CD8-positive, alpha-beta memory T cell (primary cell): ENCODE results near the gene CCL7. TPM values are rescaled to one million over a fixed set of nuclear protein-coding genes. Genes with fewer than 3 reads are reported as not detected.

Experiments used
- CTCF ChIA-PET: fragments of 350-600 bp; sonication (Branson Sonifier 250); formaldehyde crosslinking; loops from one replicate; lab custom pipeline; 2021; ENCODE audit warnings: antibody characterized with exemption; lab: Charles Lee
- POLR2A ChIA-PET: fragments of 350-600 bp; sonication (Branson Sonifier 250); formaldehyde crosslinking; loops from one replicate; lab custom pipeline; 2021; ENCODE audit warnings: antibody characterized with exemption; lab: Charles Lee
- DNase-seq, 5 donors: peaks; one replicate each; pipeline versions ENCODE4 v3.0.0 to v3.0.0-alpha.2; 2020 to 2022; ENCODE audit warnings: mixed read lengths in 1 of 5
- H3K27ac ChIP-seq: one replicate; pipeline ENCODE4 v1.7.0; 2013; ENCODE audit warnings: low read depth, mild to moderate bottlenecking, low read length, moderate library complexity
- H3K27me3 ChIP-seq: 2 replicates; pipeline ENCODE4 v1.7.0; 2013; ENCODE audit warnings: low read length, mild to moderate bottlenecking; ENCODE audit not compliant: insufficient read depth, poor library complexity, severe bottlenecking
- H3K36me3 ChIP-seq: 2 replicates; pipeline ENCODE4 v1.7.0; 2013; ENCODE audit warnings: mild to moderate bottlenecking, low read length, moderate library complexity; ENCODE audit not compliant: insufficient read depth
- H3K4me1 ChIP-seq: 2 replicates; pipeline ENCODE4 v1.7.0; 2013; ENCODE audit warnings: mild to moderate bottlenecking, low read length, moderate library complexity; ENCODE audit not compliant: insufficient read depth
- H3K4me3 ChIP-seq: 2 replicates; pipeline ENCODE4 v1.7.0; 2013; ENCODE audit warnings: mild to moderate bottlenecking, low read length
- H3K9me3 ChIP-seq: 2 replicates; pipeline ENCODE4 v1.7.0; 2013; ENCODE audit warnings: mild to moderate bottlenecking, low read length
- H3K27ac Mint-ChIP-seq, 8 donors: one replicate each; pipeline ENCODE4 v1.8.0; 2020 to 2021; ENCODE audit warnings: mixed read lengths in 8 of 8, mild to moderate bottlenecking in 6 of 8, inconsistent platforms in 3 of 8, moderate library complexity in 3 of 8
- H3K27me3 Mint-ChIP-seq, 2 donors: one replicate each; pipeline ENCODE4 v1.8.0; 2020 to 2021; ENCODE audit warnings: mixed read lengths in 2 of 2, mild to moderate bottlenecking in 1 of 2, moderate library complexity in 1 of 2
- H3K36me3 Mint-ChIP-seq, 3 donors: one replicate each; pipeline ENCODE4 v1.8.0; 2020 to 2021; ENCODE audit warnings: mixed read lengths in 3 of 3, inconsistent platforms in 1 of 3, mild to moderate bottlenecking in 1 of 3
- H3K4me1 Mint-ChIP-seq, 3 donors: one replicate each; pipeline ENCODE4 v1.8.0; 2020 to 2021; ENCODE audit warnings: mixed read lengths in 3 of 3, inconsistent platforms in 1 of 3, mild to moderate bottlenecking in 1 of 3
- H3K4me3 Mint-ChIP-seq, 7 donors: one replicate each; pipeline ENCODE4 v1.8.0; 2020 to 2021; ENCODE audit warnings: mixed read lengths in 7 of 7, mild to moderate bottlenecking in 6 of 7, moderate library complexity in 4 of 7, inconsistent platforms in 2 of 7
- H3K9me3 Mint-ChIP-seq, 5 donors: one replicate each; pipeline ENCODE4 v1.8.0; 2020 to 2022; ENCODE audit warnings: mixed read lengths in 5 of 5, mild to moderate bottlenecking in 3 of 5, moderate library complexity in 2 of 5, inconsistent platforms in 1 of 5
- polyA plus RNA-seq: library from polyadenylated mRNA; unstranded; fragments of 300-500 nt; fragmentation: Illumina TruSeq; gene quantifications from one replicate; pipeline ENCODE4 v1.2.3, GENCODE V29; 2021
- total RNA-seq, 2 experiments: library from RNA; stranded (reverse); gene quantifications; one replicate each; pipeline ENCODE4 v1.2.3, GENCODE V29; 2021

The CCL7 gene
- total and polyA plus RNA-seq, 3 experiments from 2014 or later: not detected

- H3K4me3 ChIP-seq: no peak overlapping the region
- ChIA-PET POLR2A (no interaction called here), CTCF (no interaction called here)
- Mint-ChIP-seq H3K4me1 (no peaks in the 10 kb centered on the region), H3K27me3 (peaks cover 27 to 42% of the 10 kb centered on the region in 2 donors), H3K9me3 (peaks cover 0 to 5% (median 2%) of the 10 kb centered on the region in 5 donors), H3K27ac (no peak overlapping the region), H3K4me3 (no peak overlapping the region), H3K36me3 (no peaks in the 10 kb centered on the region)
- no peak for DNase-seq
- peaks cover 3% of the 10 kb centered on the region for H3K27me3 ChIP-seq
- H3K9me3 ChIP-seq: no peaks in the 10 kb centered on the region
- H3K4me1 ChIP-seq: no peaks in the 10 kb centered on the region
- H3K27ac ChIP-seq: no peak overlapping the region
- H3K36me3 ChIP-seq: no peaks in the 10 kb centered on the region
These were observed 32.0 kb downstream of the CCL7 start for GRCh38 chr17:34301986-34302385.

GRCh38 chr17:34302636-34303035 is 32.6 kb downstream of the CCL7 start:
- H3K4me3 ChIP-seq: no peak overlapping the region
- Mint-ChIP-seq H3K9me3 (peaks cover 0 to 5% (median 2%) of the 10 kb centered on the region in 5 donors), H3K27ac (no peak overlapping the region), H3K27me3 (peaks cover 27 to 46% of the 10 kb centered on the region in 2 donors), H3K36me3 (no peaks in the 10 kb centered on the region), H3K4me1 (no peaks in the 10 kb centered on the region), H3K4me3 (no peak overlapping the region)
- H3K4me1 ChIP-seq: no peaks in the 10 kb centered on the region
- H3K27ac ChIP-seq: no peak overlapping the region
- no peaks in the 10 kb centered on the region for H3K36me3 ChIP-seq
- no peaks in the 10 kb centered on the region for H3K9me3 ChIP-seq
- ChIA-PET POLR2A (no interaction called here), CTCF (no interaction called here)
- no peak for DNase-seq
- H3K27me3 ChIP-seq: peaks cover 3% of the 10 kb centered on the region

- no peak for DNase-seq
- CTCF ChIA-PET: no interaction called here
These were observed 33.6 kb downstream of the CCL7 start for GRCh38 chr17:34303606-34304005.

GRCh38 chr17:34305061-34305460 is 35.0 kb downstream of the CCL7 start:
- DNase-seq: no peak
- Histone ChIP-seq H3K9me3 (no peaks in the 10 kb centered on the region), H3K27ac (no peak overlapping the region), H3K27me3 (peaks cover 3% of the 10 kb centered on the region), H3K4me3 (no peak overlapping the region), H3K36me3 (no peaks in the 10 kb centered on the region), H3K4me1 (no peaks in the 10 kb centered on the region)
- Mint-ChIP-seq H3K36me3 (no peaks in the 10 kb centered on the region), H3K4me1 (no peaks in the 10 kb centered on the region), H3K27me3 (peaks cover 12 to 32% of the 10 kb centered on the region in 2 donors), H3K27ac (no peak overlapping the region), H3K4me3 (no peak overlapping the region), H3K9me3 (peaks cover 0 to 2% (median 0%) of the 10 kb centered on the region in 5 donors)
- POLR2A ChIA-PET: no interaction called here
- CTCF ChIA-PET: no interaction called here

More at GRCh38 chr17:34303606-34304005, 33.6 kb downstream of the CCL7 start:
- Histone ChIP-seq H3K36me3 (no peaks in the 10 kb centered on the region), H3K4me3 (no peak overlapping the region), H3K4me1 (no peaks in the 10 kb centered on the region), H3K27me3 (peaks cover 3% of the 10 kb centered on the region), H3K9me3 (no peaks in the 10 kb centered on the region), H3K27ac (no peak overlapping the region)
- Mint-ChIP-seq H3K4me3 (no peak overlapping the region), H3K27ac (no peak overlapping the region), H3K36me3 (no peaks in the 10 kb centered on the region), H3K4me1 (no peaks in the 10 kb centered on the region), H3K9me3 (peaks cover 0 to 2% (median 0%) of the 10 kb centered on the region in 5 donors), H3K27me3 (peaks cover 23 to 47% of the 10 kb centered on the region in 2 donors)
- POLR2A ChIA-PET: no interaction called here

GRCh38 chr17:34305606-34306005 is 35.6 kb downstream of the CCL7 start:
- no peaks in the 10 kb centered on the region for H3K36me3 Mint-ChIP-seq
- CTCF ChIA-PET: no interaction called here
- no peak overlapping the region for H3K4me3 Mint-ChIP-seq
- DNase-seq: no peak
- Histone ChIP-seq H3K36me3 (no peaks in the 10 kb centered on the region), H3K27me3 (peaks cover 3% of the 10 kb centered on the region), H3K27ac (no peak overlapping the region), H3K4me1 (no peaks in the 10 kb centered on the region), H3K4me3 (no peak overlapping the region), H3K9me3 (no peaks in the 10 kb centered on the region)
- H3K27me3 Mint-ChIP-seq: peaks cover 10 to 30% of the 10 kb centered on the region in 2 donors
- POLR2A ChIA-PET: no interaction called here
- H3K27ac Mint-ChIP-seq: no peak overlapping the region
- H3K4me1 Mint-ChIP-seq: no peaks in the 10 kb centered on the region
- H3K9me3 Mint-ChIP-seq: peaks cover 0 to 2% (median 0%) of the 10 kb centered on the region in 5 donors

- DNase-seq: no peak
- H3K4me3 ChIP-seq: no peak overlapping the region
- Mint-ChIP-seq H3K4me3 (no peak overlapping the region), H3K27me3 (peaks cover 8 to 32% of the 10 kb centered on the region in 2 donors), H3K36me3 (no peaks in the 10 kb centered on the region), H3K27ac (no peak overlapping the region), H3K4me1 (no peaks in the 10 kb centered on the region), H3K9me3 (no peaks in the 10 kb centered on the region)
- H3K27me3 ChIP-seq: peaks cover 3% of the 10 kb centered on the region
- H3K9me3 ChIP-seq: no peaks in the 10 kb centered on the region
- H3K27ac ChIP-seq: no peak overlapping the region
- ChIA-PET CTCF (no interaction called here), POLR2A (no interaction called here)
- H3K36me3 ChIP-seq: no peaks in the 10 kb centered on the region
- no peaks in the 10 kb centered on the region for H3K4me1 ChIP-seq
These were observed 36.4 kb downstream of the CCL7 start for GRCh38 chr17:34306466-34306865.

- CTCF ChIA-PET: no interaction called here
- POLR2A ChIA-PET: no interaction called here
- Histone ChIP-seq H3K27ac (no peak overlapping the region), H3K36me3 (no peaks in the 10 kb centered on the region), H3K4me3 (no peak overlapping the region), H3K27me3 (peaks cover 3% of the 10 kb centered on the region), H3K9me3 (no peaks in the 10 kb centered on the region), H3K4me1 (no peaks in the 10 kb centered on the region)
- H3K4me3 Mint-ChIP-seq: no peak overlapping the region
- no peaks in the 10 kb centered on the region for H3K36me3 Mint-ChIP-seq
- H3K4me1 Mint-ChIP-seq: no peaks in the 10 kb centered on the region
- H3K27me3 Mint-ChIP-seq: peaks cover 8 to 31% of the 10 kb centered on the region in 2 donors
- no peak for DNase-seq
- H3K9me3 Mint-ChIP-seq: no peaks in the 10 kb centered on the region
- H3K27ac Mint-ChIP-seq: no peak overlapping the region
These were observed 37.1 kb downstream of the CCL7 start for GRCh38 chr17:34307110-34307509.

- DNase-seq: no peak
- Mint-ChIP-seq H3K4me1 (no peaks in the 10 kb centered on the region), H3K36me3 (no peaks in the 10 kb centered on the region), H3K27me3 (peaks cover 9 to 43% of the 10 kb centered on the region in 2 donors), H3K27ac (no peak overlapping the region), H3K9me3 (peaks cover 0 to 1% (median 0%) of the 10 kb centered on the region in 5 donors), H3K4me3 (no peak overlapping the region)
- Histone ChIP-seq H3K9me3 (no peaks in the 10 kb centered on the region), H3K36me3 (no peaks in the 10 kb centered on the region), H3K27me3 (peaks cover 3% of the 10 kb centered on the region), H3K4me1 (no peaks in the 10 kb centered on the region), H3K27ac (no peak overlapping the region), H3K4me3 (no peak overlapping the region)
- CTCF ChIA-PET: no interaction called here
- POLR2A ChIA-PET: no interaction called here
These were observed 38.4 kb downstream of the CCL7 start for GRCh38 chr17:34308371-34308770.
